A549 (cell line): Measurements from ENCODE around the gene TPRN. TPM values are rescaled to one million over a fixed set of nuclear protein-coding genes. Genes with fewer than 3 reads are reported as not detected.

Source experiments
- ATAC-seq, 2 experiments: fragments of 200-7000 bp in 1 of 2; fragments of >200 bp in 1 of 2; cut with Nextera tagmentation in 1 of 2; cut with Tn5 transposase in 1 of 2; 3 replicates each; pipeline versions ENCODE4 v1.8.0 to v1.9.1; 2018 to 2020; ENCODE audit warnings: mild to moderate bottlenecking in 1 of 2, moderate library complexity in 1 of 2
- CTCF ChIA-PET: fragments of 300-600 bp; sonication (Branson Sonifier 250); formaldehyde crosslinking; extraction: SDS; loops from one replicate; lab custom pipeline; 2021; ENCODE audit warnings: antibody characterized with exemption, inconsistent platforms; lab: Yijun Ruan, JAX
- POLR2A ChIA-PET: fragments of 350-600 bp; formaldehyde crosslinking; extraction: SDS; loops from one replicate; lab custom pipeline; 2021; ENCODE audit warnings: antibody characterized with exemption, inconsistent platforms; lab: Yijun Ruan, JAX
- DNase-seq, 2 experiments: peaks; one replicate each; pipeline versions ENCODE4 v3.0.0 to v3.0.0-alpha.2; 2011 to 2016; ENCODE audit warnings: low read depth in 1 of 2, low spot score in 1 of 2
- FAIRE-seq: peaks from 2 replicates; lab custom pipeline; 2011; peaks lifted over from hg19 to GRCh38; lab: Jason Lieb, UNC
- H3K27ac ChIP-seq, 2 experiments: fragments of >200 bp; sonication (Bioruptor Twin); formaldehyde crosslinking; 3 replicates each; pipeline ENCODE4 v1.5.1; 2016 to 2017
- H3K4me1 ChIP-seq: fragments of >200 bp; sonication (Bioruptor Twin); formaldehyde crosslinking; 3 replicates; pipeline ENCODE4 v1.6.1; 2016
- H3K4me2 ChIP-seq: fragments of >200 bp; sonication (Bioruptor Twin); formaldehyde crosslinking; 3 replicates; pipeline ENCODE4 v1.6.1; 2016
- H3K4me3 ChIP-seq: fragments of >200 bp; sonication (Bioruptor Twin); formaldehyde crosslinking; 3 replicates; pipeline ENCODE4 v1.5.1; 2016
- H3K9me3 ChIP-seq: fragments of >200 bp; sonication (Bioruptor Twin); formaldehyde crosslinking; 3 replicates; pipeline ENCODE4 v1.6.1; 2016
- CBX2 ChIP-seq: fragments of 200-600 bp; sonication (generic); IDR thresholded peaks from 2 replicates; pipeline ENCODE4 v1.6.1; 2016; ENCODE audit warnings: low read depth, mild to moderate bottlenecking, borderline replicate concordance
- CBX8 ChIP-seq: fragments of 200-600 bp; sonication (generic); IDR thresholded peaks from 2 replicates; pipeline ENCODE4 v1.6.1; 2016
- CEBPB ChIP-seq, 2 experiments: fragments of >200 bp in 1 of 2; sonication (Bioruptor Twin) in 1 of 2; formaldehyde crosslinking in 1 of 2; IDR thresholded peaks; 2 replicates each; pipeline ENCODE4 v1.6.1; 2012 to 2016
- CHD2 ChIP-seq: fragments of 150-350 bp; IDR thresholded peaks from 2 replicates; pipeline ENCODE4 v1.6.1; 2014; ENCODE audit warnings: low read length; ENCODE audit not compliant: partially characterized antibody
- E2F6 ChIP-seq: IDR thresholded peaks from 2 replicates; pipeline ENCODE4 v1.6.1; 2012; ENCODE audit warnings: low read depth, borderline replicate concordance
- EHMT2 ChIP-seq: fragments of 200-600 bp; sonication (generic); IDR thresholded peaks from 2 replicates; pipeline ENCODE4 v1.6.1; 2016; ENCODE audit warnings: antibody characterized with exemption, low read depth, mild to moderate bottlenecking, moderate library complexity
- ESRRA ChIP-seq: fragments of 150-350 bp; IDR thresholded peaks from 2 replicates; pipeline ENCODE4 v1.6.1; 2014; ENCODE audit warnings: mild to moderate bottlenecking, low read length, borderline replicate concordance
- FOSB ChIP-seq: fragments of 250-450 bp; sonication (Bioruptor Pico); IDR thresholded peaks from 2 replicates; pipeline ENCODE4 v1.5.0; 2020; ENCODE audit warnings: mild to moderate bottlenecking, moderate library complexity
- FOSL2 ChIP-seq, 2 experiments: fragments of 450-650 bp in 1 of 2; fragments of >200 bp in 1 of 2; sonication (Bioruptor Twin) in 1 of 2; formaldehyde crosslinking; IDR thresholded peaks; 2 replicates each; pipeline versions ENCODE4 v1.5.0 to v1.6.1; 2016 to 2020; ENCODE audit warnings: mild to moderate bottlenecking in 1 of 2, moderate library complexity in 1 of 2
- GATA3 ChIP-seq: IDR thresholded peaks from 2 replicates; pipeline ENCODE4 v1.6.1; 2012; ENCODE audit warnings: borderline replicate concordance
- HEYL ChIP-seq: fragments of 250-450 bp; sonication (Bioruptor Pico); IDR thresholded peaks from 2 replicates; pipeline ENCODE4 v1.8.0; 2021; ENCODE audit warnings: mild to moderate bottlenecking, moderate library complexity
- HOXA7 ChIP-seq: fragments of 250-450 bp; sonication (Bioruptor Pico); IDR thresholded peaks from 2 replicates; pipeline ENCODE4 v1.5.0; 2020; ENCODE audit warnings: mild to moderate bottlenecking, moderate library complexity
- JUN ChIP-seq, 2 experiments: fragments of >200 bp; sonication (Bioruptor Twin); formaldehyde crosslinking; IDR thresholded peaks; 2 replicates in 1 of 2; 3 replicates in 1 of 2; pipeline ENCODE4 v1.6.1; 2016 to 2017
- POLR2A ChIP-seq: IDR thresholded peaks from 2 replicates; pipeline ENCODE4 v1.6.1; 2012; ENCODE audit warnings: mild to moderate bottlenecking, low read length
- POLR2AphosphoS2 ChIP-seq: conservative IDR thresholded peaks from 2 replicates; pipeline ENCODE4 v1.6.1; 2012; ENCODE audit warnings: low read length, improper control_type of control experiment, inconsistent platforms
- RARB ChIP-seq: fragments of 250-450 bp; sonication (Bioruptor Pico); IDR thresholded peaks from 2 replicates; pipeline ENCODE4 v1.8.0; 2021; ENCODE audit warnings: mild to moderate bottlenecking, moderate library complexity
- REST ChIP-seq: fragments of 200-600 bp; sonication (generic); IDR thresholded peaks from 2 replicates; pipeline ENCODE4 v1.6.1; 2016; ENCODE audit warnings: antibody characterized with exemption, mild to moderate bottlenecking, moderate library complexity
- SREBF2 ChIP-seq: fragments of 450-650 bp; IDR thresholded peaks from 2 replicates; pipeline ENCODE4 v1.6.1; 2014; ENCODE audit warnings: mild to moderate bottlenecking, moderate library complexity
- USF2 ChIP-seq: fragments of 450-650 bp; IDR thresholded peaks from 2 replicates; pipeline ENCODE4 v1.6.1; 2014; ENCODE audit warnings: antibody characterized with exemption
- ZFP36 ChIP-seq: fragments of 450-650 bp; IDR thresholded peaks from 2 replicates; pipeline ENCODE4 v1.6.1; 2014; ENCODE audit warnings: borderline replicate concordance; ENCODE audit not compliant: partially characterized antibody
- ZNF302 ChIP-seq: fragments of 250-450 bp; sonication (Bioruptor Pico); IDR thresholded peaks from 2 replicates; pipeline ENCODE4 v1.9.0; 2021; ENCODE audit warnings: inconsistent platforms, mild to moderate bottlenecking, moderate library complexity
- WGBS: methylation state at CpG from one replicate; pipeline ENCODE4 v1.1.6; 2017; ENCODE audit errors: missing lambda C conversion rate; 5-methylcytosine and 5-hydroxymethylcytosine counted together
- polyA plus RNA-seq, 4 experiments: library from polyadenylated mRNA; depleted of rRNA in 3 of 4; stranded (reverse); fragments of >200 nt; fragmentation: RNase III in 1 of 4; extraction: RNeasy Plus Mini Kit Qiagen cat#74134 plus additional on column Dnase treatment in 1 of 4; gene quantifications; 2 replicates in 3 of 4; 3 replicates in 1 of 4; pipeline ENCODE4 v1.2.3, GENCODE V29; 2011 to 2017
- TF ChIP-seq, protein P1 (sequence below): fragments of 250-450 bp; sonication (Bioruptor Pico); IDR thresholded peaks from 2 replicates; pipeline ENCODE4 v1.5.0; 2020; ENCODE audit warnings: low read depth, mild to moderate bottlenecking, moderate library complexity
- TF ChIP-seq, protein P2 (sequence below): IDR thresholded peaks from 2 replicates; pipeline ENCODE4 v1.6.1; 2012

The TPRN gene
- polyA plus RNA-seq, 2 of the 4 experiments (the other 2 are of a cell fraction): 2.1 to 6.5 TPM

DNA sequence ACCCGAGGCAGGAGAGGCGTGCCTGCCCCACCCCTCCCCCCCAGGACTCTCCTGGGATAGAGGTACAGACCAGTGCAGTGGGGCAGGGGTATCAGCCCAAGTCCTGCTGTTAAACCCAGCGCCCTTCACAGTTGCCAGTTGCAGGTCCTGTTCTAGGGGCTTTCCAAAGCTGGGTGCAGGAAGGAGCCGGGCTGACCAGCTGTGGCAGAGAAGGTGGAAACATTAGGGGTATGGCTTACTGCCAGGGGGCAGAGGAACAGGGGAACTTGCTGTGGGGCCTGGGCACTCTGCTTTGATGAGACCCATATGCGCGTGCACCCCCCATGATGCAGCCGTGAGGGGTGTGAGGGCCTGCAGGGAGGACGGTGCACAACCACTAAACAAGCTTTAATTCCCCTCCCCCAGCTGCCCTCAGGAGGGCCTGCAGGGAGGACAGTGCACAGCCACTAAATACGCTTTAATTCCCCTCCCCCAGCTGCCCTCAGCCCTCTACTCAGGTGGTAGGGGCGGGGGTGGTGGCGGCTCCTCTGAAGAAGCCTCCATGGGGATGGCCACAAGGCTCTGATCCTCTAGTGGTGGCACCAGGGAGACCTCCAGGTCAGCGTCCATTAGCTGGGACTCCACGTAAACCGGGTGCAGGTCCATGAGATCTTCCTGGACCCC lies 29.9 kb downstream of the TPRN start:
- ChIA-PET CTCF (interaction anchor here (0.5 to 16.5 kb wide), 10 partner anchors 8 to 141 kb away, joined by 3 to 156 read pairs (median 6); partner anchors contain the start of genes ANAPC2, RNF224 and SSNA1), POLR2A (interaction anchor here (1.8 kb wide), 1 partner anchor 41 kb away, joined by 7 read pairs; no protein-coding TSS in a partner anchor)
- ATAC-seq (no peak), DNase-seq (no peak), FAIRE-seq (no peak)
- TF ChIP-seq POLR2A: no peak
- TF ChIP-seq ZNF302 (CRISPR knock-in tag): no peak
- TF ChIP-seq CBX2: no peak
- no peak for TF ChIP-seq ESRRA
- TF ChIP-seq HOXA7 (CRISPR knock-in tag): no peak
- TF ChIP-seq, protein P1, sequence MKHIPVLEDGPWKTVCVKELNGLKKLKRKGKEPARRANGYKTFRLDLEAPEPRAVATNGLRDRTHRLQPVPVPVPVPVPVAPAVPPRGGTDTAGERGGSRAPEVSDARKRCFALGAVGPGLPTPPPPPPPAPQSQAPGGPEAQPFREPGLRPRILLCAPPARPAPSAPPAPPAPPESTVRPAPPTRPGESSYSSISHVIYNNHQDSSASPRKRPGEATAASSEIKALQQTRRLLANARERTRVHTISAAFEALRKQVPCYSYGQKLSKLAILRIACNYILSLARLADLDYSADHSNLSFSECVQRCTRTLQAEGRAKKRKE (CRISPR knock-in tag): no peak
- TF ChIP-seq CBX8: no peak
- TF ChIP-seq FOSL2 (IDR thresholded peaks at IDR 0.05): no peak
- no peak for TF ChIP-seq FOSL2 (CRISPR knock-in tag; IDR thresholded peaks at IDR 0.05)
- Histone ChIP-seq H3K9me3 (no peaks in the 10 kb centered on the region), H3K4me2 (no peak overlapping the region), H3K27ac (no peak overlapping the region), H3K4me3 (no peak overlapping the region), H3K4me1 (peaks cover 27% of the 10 kb centered on the region)
- WGBS: 70% methylated on average over 12 of the region's 14 CpGs

DNA sequence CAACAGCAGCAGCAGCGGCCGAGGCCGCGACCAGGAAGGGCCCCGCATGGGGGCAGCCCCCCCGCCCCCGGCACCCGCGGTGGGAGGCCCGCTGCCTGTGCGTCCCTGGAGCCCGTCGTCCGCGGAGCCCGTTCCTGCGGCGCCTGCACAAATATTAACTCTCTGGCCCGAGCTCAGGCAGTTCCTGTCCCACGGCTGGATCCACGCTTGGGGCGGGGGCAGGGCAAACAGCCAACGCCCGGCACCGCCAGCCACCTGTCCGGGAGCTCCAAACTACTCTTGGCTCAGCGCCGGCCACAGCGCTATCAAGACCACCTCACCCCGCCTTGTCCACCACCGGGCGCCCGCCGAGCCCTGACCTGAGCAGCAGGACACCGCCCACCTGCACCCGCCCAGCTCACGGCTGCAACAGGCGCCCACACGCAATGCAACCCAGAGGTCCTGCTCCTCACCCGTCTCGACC lies 30.6 kb downstream of the TPRN start, which contains the start of gene LRRC26:
TSS of gene LRRC26 (minus strand) at position 156 of the 463 bp plus-strand sequence. CDS start at position 48, 108 bp downstream.
- Histone ChIP-seq H3K9me3 (no peaks in the 10 kb centered on the region), H3K4me3 (peak within 1 kb of the TSS; percentile 47)
- CTCF ChIA-PET: interaction anchor here (0.5 to 16.5 kb wide), 11 partner anchors 7 to 141 kb away, joined by 3 to 156 read pairs (median 6); partner anchors contain the start of genes ANAPC2, RNF224 and SSNA1
- DNase-seq (no peak), ATAC-seq (no peak), FAIRE-seq (no peak)
- WGBS: 66% methylated on average over 27 of the region's 41 CpGs
- TF ChIP-seq EHMT2 (no peak), SREBF2 (no peak), JUN (IDR thresholded peaks at IDR 0.05) (no peak), FOSB (no peak), ZFP36 (no peak), RARB (CRISPR knock-in tag) (no peak), E2F6 (no peak), USF2 (no peak), FOSL2 (IDR thresholded peaks at IDR 0.05) (no peak), FOSL2 (CRISPR knock-in tag; IDR thresholded peaks at IDR 0.05) (no peak), CHD2 (no peak), GATA3 (no peak), ZNF302 (CRISPR knock-in tag) (no peak), POLR2AphosphoS2 (no peak), HOXA7 (CRISPR knock-in tag) (no peak), CEBPB (IDR thresholded peaks at IDR 0.05) (no peak), HEYL (CRISPR knock-in tag) (no peak), REST (no peak), CBX8 (no peak)
- TF ChIP-seq, protein P1 (CRISPR knock-in tag): no peak
- TF ChIP-seq, protein P2, sequence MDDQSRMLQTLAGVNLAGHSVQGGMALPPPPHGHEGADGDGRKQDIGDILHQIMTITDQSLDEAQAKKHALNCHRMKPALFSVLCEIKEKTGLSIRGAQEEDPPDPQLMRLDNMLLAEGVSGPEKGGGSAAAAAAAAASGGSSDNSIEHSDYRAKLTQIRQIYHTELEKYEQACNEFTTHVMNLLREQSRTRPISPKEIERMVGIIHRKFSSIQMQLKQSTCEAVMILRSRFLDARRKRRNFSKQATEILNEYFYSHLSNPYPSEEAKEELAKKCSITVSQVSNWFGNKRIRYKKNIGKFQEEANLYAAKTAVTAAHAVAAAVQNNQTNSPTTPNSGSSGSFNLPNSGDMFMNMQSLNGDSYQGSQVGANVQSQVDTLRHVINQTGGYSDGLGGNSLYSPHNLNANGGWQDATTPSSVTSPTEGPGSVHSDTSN: no peak
- TF ChIP-seq, all 56 proteins: peak for 0
- POLR2A ChIA-PET: interaction anchor here (1.1 to 1.8 kb wide), 3 partner anchors 13 to 40 kb away, joined by 3 to 7 read pairs (median 3); no protein-coding TSS in a partner anchor
- peaks cover 27% of the 10 kb centered on the region for H3K4me1 ChIP-seq
- peak within 1 kb of the TSS; percentile 99 for H3K4me2 ChIP-seq
- H3K27ac ChIP-seq: peak within 1 kb of the TSS; percentile 59 to 78; a peak in 5 of 6 replicates
